Nephron (organoid): Measurements from ENCODE around the gene TSPAN18.

Source experiments
- H3K27ac Mint-ChIP-seq, 3 experiments: 2 replicates each; pipeline ENCODE4 v1.8.0; 2020; ENCODE audit warnings: mixed read lengths in 3 of 3, mild to moderate bottlenecking in 2 of 3, moderate library complexity in 1 of 3
- H3K27me3 Mint-ChIP-seq: 2 replicates; pipeline ENCODE4 v1.8.0; 2021; ENCODE audit warnings: low read depth, mild to moderate bottlenecking, moderate library complexity, mixed read lengths
- H3K36me3 Mint-ChIP-seq: 2 replicates; pipeline ENCODE4 v1.8.0; 2020; ENCODE audit warnings: low read depth, mixed read lengths
- H3K4me1 Mint-ChIP-seq: 2 replicates; pipeline ENCODE4 v1.8.0; 2020; ENCODE audit warnings: mixed read lengths
- H3K4me3 Mint-ChIP-seq, 3 experiments: 2 replicates each; pipeline ENCODE4 v1.8.0; 2020; ENCODE audit warnings: mild to moderate bottlenecking in 3 of 3, mixed read lengths in 3 of 3, moderate library complexity in 2 of 3
- H3K9me3 Mint-ChIP-seq: 2 replicates; pipeline ENCODE4 v1.8.0; 2020; ENCODE audit warnings: mixed read lengths
- CTCF ChIP-seq, 3 experiments: fragments of 200-600 bp; sonication (generic); IDR thresholded peaks; one replicate each; pipeline ENCODE4 v1.5.0; 2021; ENCODE audit warnings: antibody characterized with exemption in 3 of 3; ENCODE audit not compliant: unreplicated experiment in 3 of 3

Gene TSPAN18

GRCh38 chr11:44846852-44847251, 120.1 kb downstream of the TSPAN18 start:
- H3K4me3 Mint-ChIP-seq = no peak overlapping the region
- peaks cover 23% of the 10 kb centered on the region for H3K36me3 Mint-ChIP-seq
- peak overlapping the region in 2 of 3 experiments; percentile 42 to 43 for H3K27ac Mint-ChIP-seq
- peaks cover 15% of the 10 kb centered on the region for H3K4me1 Mint-ChIP-seq
- peaks cover 5% of the 10 kb centered on the region for H3K27me3 Mint-ChIP-seq
- H3K9me3 Mint-ChIP-seq = peaks cover 28% of the 10 kb centered on the region
- no peak for TF ChIP-seq CTCF (IDR thresholded peaks at IDR 0.05; ENCODE audit: unreplicated experiment in 3 of 3)

- peaks cover 5% of the 10 kb centered on the region for H3K27me3 Mint-ChIP-seq
- peaks cover 27% of the 10 kb centered on the region for H3K9me3 Mint-ChIP-seq
- H3K36me3 Mint-ChIP-seq = peaks cover 21% of the 10 kb centered on the region
- H3K4me3 Mint-ChIP-seq = no peak overlapping the region
- TF ChIP-seq CTCF (IDR thresholded peaks at IDR 0.05; ENCODE audit: unreplicated experiment in 3 of 3) = no peak
- peaks cover 13% of the 10 kb centered on the region for H3K4me1 Mint-ChIP-seq
- H3K27ac Mint-ChIP-seq = no peak overlapping the region
Measured at GRCh38 chr11:44847316-44847715, 120.6 kb downstream of the TSPAN18 start.

DNA sequence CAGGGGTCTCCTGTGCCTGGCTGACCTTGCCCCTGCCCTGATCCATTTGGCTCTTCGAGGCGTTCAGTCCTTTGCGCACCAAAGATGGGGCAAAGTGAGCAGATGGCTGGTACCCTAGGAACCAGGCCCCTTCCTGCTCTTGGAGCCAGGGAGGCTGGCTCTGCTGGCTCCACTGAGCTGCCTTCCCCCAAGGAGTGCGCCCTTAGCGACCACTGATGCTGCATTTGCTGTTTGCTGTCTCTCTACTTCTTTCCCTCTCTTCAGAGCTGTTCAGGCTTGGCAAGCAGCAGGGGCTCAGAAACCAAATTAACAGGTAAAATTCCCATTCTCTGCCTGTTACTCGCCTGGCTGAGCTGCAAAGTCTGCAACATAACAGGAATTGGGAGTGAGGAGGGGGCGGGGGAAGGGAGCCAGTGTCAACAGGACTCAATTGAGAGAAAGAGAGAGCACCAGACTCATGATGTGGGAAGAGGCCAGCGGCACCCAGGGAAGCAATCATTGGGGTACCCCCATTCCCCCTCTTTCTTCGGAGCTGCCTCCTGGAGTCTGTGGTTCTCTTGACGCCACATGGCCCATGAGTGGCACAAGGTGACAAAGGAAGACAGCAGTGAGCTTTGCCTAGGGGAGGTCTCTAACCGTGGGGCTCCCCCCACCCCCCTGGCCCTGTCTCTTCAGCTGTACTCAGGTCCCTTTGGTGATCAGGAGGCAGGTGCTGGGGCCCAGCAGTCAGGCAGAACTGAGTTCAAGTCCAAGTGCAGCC, 121.6 kb downstream of the TSPAN18 start:
- H3K27ac Mint-ChIP-seq = peak overlapping the region; percentile 59 to 65 (median 64)
- H3K4me1 Mint-ChIP-seq = peaks cover 10% of the 10 kb centered on the region

GRCh38 chr11:44848963-44849350, 122.2 kb downstream of the TSPAN18 start:
- Mint-ChIP-seq H3K27me3 (peaks cover 5% of the 10 kb centered on the region), H3K27ac (no peak overlapping the region), H3K36me3 (peaks cover 18% of the 10 kb centered on the region), H3K9me3 (peaks cover 17% of the 10 kb centered on the region), H3K4me3 (no peak overlapping the region), H3K4me1 (peaks cover 10% of the 10 kb centered on the region)
- TF ChIP-seq CTCF (IDR thresholded peaks at IDR 0.05; ENCODE audit: unreplicated experiment in 3 of 3) = no peak

More for the DNA sequence above, 121.6 kb downstream of the TSPAN18 start:
- peaks cover 20% of the 10 kb centered on the region for H3K9me3 Mint-ChIP-seq
- H3K36me3 Mint-ChIP-seq = peaks cover 18% of the 10 kb centered on the region
- no peak for TF ChIP-seq CTCF (IDR thresholded peaks at IDR 0.05; ENCODE audit: unreplicated experiment in 3 of 3)
- H3K27me3 Mint-ChIP-seq = peaks cover 5% of the 10 kb centered on the region
- H3K4me3 Mint-ChIP-seq = no peak overlapping the region

GRCh38 chr11:44849424-44849823, 122.7 kb downstream of the TSPAN18 start:
- no peak for TF ChIP-seq CTCF (IDR thresholded peaks at IDR 0.05; ENCODE audit: unreplicated experiment in 3 of 3)
- H3K4me1 Mint-ChIP-seq = peaks cover 10% of the 10 kb centered on the region
- no peak overlapping the region for H3K27ac Mint-ChIP-seq
- H3K4me3 Mint-ChIP-seq = no peak overlapping the region
- H3K27me3 Mint-ChIP-seq = peaks cover 5% of the 10 kb centered on the region
- peaks cover 15% of the 10 kb centered on the region for H3K36me3 Mint-ChIP-seq
- H3K9me3 Mint-ChIP-seq = peaks cover 14% of the 10 kb centered on the region

GRCh38 chr11:44849922-44850321, 123.2 kb downstream of the TSPAN18 start:
- Mint-ChIP-seq H3K4me3 (no peak overlapping the region), H3K36me3 (peaks cover 11% of the 10 kb centered on the region), H3K27me3 (peaks cover 5% of the 10 kb centered on the region), H3K4me1 (peaks cover 10% of the 10 kb centered on the region), H3K9me3 (peaks cover 10% of the 10 kb centered on the region), H3K27ac (peak overlapping the region in 2 of 3 experiments; percentile 25 to 29)
- TF ChIP-seq CTCF (IDR thresholded peaks at IDR 0.05; ENCODE audit: unreplicated experiment in 3 of 3) = no peak
